ENCODE measurements around the gene DICER1.

Gene DICER1

GRCh38 chr14:95087619-95088018, 69.7 kb downstream of the DICER1 start:
- DNase-seq = no peak
- Histone ChIP-seq H3K27ac (no peak overlapping the region), H3K9me3 (no peaks in the 10 kb centered on the region), H3K4me1 (no peaks in the 10 kb centered on the region), H3K4me3 (no peak overlapping the region), H3K27me3 (no peaks in the 10 kb centered on the region), H3K36me3 (peaks cover 46 to 54% (median 48%) of the 10 kb centered on the region in 3 donors)
- TF ChIP-seq, protein P1, sequence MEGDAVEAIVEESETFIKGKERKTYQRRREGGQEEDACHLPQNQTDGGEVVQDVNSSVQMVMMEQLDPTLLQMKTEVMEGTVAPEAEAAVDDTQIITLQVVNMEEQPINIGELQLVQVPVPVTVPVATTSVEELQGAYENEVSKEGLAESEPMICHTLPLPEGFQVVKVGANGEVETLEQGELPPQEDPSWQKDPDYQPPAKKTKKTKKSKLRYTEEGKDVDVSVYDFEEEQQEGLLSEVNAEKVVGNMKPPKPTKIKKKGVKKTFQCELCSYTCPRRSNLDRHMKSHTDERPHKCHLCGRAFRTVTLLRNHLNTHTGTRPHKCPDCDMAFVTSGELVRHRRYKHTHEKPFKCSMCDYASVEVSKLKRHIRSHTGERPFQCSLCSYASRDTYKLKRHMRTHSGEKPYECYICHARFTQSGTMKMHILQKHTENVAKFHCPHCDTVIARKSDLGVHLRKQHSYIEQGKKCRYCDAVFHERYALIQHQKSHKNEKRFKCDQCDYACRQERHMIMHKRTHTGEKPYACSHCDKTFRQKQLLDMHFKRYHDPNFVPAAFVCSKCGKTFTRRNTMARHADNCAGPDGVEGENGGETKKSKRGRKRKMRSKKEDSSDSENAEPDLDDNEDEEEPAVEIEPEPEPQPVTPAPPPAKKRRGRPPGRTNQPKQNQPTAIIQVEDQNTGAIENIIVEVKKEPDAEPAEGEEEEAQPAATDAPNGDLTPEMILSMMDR (IDR thresholded peaks at IDR 0.05) = no peak
- intact Hi-C loops (cut with DNase I; ENCODE audit: low total_unique reads) = no loop called here

DNA sequence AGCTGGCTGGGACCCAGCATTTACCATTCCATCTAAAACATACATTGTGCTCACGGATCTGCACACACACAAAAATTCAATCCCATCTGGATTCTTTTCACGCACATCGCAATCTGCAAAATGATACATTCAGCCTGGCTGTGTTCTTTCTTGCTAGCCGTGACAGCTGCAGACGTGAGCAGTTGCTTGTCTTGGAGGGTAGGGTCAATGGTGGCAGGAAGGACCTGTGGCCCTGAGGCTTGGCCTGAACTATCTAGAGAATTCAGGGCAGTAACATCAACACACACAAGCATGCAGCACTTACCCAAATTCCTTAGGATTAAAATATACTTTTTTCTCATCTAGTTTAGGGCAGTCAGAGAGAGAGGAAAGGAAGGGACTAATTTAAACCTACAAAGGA, 72.0 kb downstream of the DICER1 start:
- intact Hi-C loops (cut with DNase I; ENCODE audit: low total_unique reads) = no loop called here
- Histone ChIP-seq H3K36me3 (peaks cover 34 to 46% (median 45%) of the 10 kb centered on the region in 3 donors), H3K4me1 (no peaks in the 10 kb centered on the region)

DNA sequence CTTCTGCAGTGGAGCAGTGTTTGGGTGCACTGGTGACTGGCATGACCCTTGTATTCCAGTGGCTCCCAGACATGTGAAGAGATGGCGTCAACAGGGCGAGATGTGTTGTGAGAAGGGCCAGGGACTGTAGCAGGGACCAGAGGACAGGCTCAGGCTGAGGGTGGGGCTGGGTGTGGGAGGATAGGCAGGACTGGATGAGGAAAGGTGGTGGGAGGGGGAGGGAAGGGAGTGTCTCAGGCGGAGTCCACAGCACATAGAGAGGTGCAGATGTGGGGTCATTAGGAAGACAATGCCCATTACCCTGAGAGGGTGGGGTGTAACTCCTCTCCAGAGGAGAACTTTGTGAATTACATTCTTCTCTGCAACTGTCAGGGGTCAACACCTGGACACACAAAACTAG, 78.5 kb downstream of the DICER1 start:
- H3K27me3 ChIP-seq = no peaks in the 10 kb centered on the region
- DNase-seq = no peak

More for the DNA sequence above, 72.0 kb downstream of the DICER1 start:
- TF ChIP-seq, protein P1 (IDR thresholded peaks at IDR 0.05) = no peak
- Histone ChIP-seq H3K27ac (no peak overlapping the region), H3K9me3 (no peaks in the 10 kb centered on the region), H3K27me3 (no peaks in the 10 kb centered on the region), H3K4me3 (no peak overlapping the region)
- DNase-seq = no peak

GRCh38 chr14:95077345-95077744, 80.0 kb downstream of the DICER1 start:
- intact Hi-C loops (cut with DNase I; ENCODE audit: low total_unique reads) = no loop called here
- Histone ChIP-seq H3K27me3 (no peaks in the 10 kb centered on the region), H3K4me1 (no peaks in the 10 kb centered on the region), H3K36me3 (no peaks in the 10 kb centered on the region), H3K9me3 (no peaks in the 10 kb centered on the region), H3K4me3 (no peak overlapping the region), H3K27ac (no peak overlapping the region)
- no peak for DNase-seq
- TF ChIP-seq, protein P1 (IDR thresholded peaks at IDR 0.05) = no peak

More for the DNA sequence above, 78.5 kb downstream of the DICER1 start:
- Histone ChIP-seq H3K27ac (no peak overlapping the region), H3K36me3 (no peaks in the 10 kb centered on the region), H3K4me3 (no peak overlapping the region), H3K4me1 (no peaks in the 10 kb centered on the region), H3K9me3 (no peaks in the 10 kb centered on the region)
- TF ChIP-seq, protein P1 (IDR thresholded peaks at IDR 0.05) = no peak
- intact Hi-C loops (cut with DNase I; ENCODE audit: low total_unique reads) = no loop called here

DNA sequence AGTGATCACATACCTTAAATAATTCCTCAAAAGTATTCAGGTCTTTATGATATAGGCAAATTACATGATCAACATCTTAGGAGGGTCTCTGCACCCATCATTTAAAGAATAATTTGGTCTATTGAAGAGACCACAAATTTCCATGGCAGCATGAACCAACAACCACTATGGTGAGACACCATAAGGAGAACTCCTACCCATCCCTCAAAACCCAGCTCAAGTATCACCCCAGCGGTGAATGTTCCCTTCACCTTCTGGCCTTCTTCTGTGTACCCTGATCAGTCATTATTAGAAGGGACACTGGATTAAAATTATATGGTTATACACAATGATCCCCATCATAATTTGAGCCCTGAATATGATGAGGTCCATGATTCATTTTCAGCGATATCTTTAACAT, 81.5 kb downstream of the DICER1 start:
- no peak overlapping the region for H3K27ac ChIP-seq
- no peak overlapping the region for H3K4me3 ChIP-seq
- intact Hi-C loops (cut with DNase I; ENCODE audit: low total_unique reads) = no loop called here
- peaks cover 0 to 5% of the 10 kb centered on the region in 2 donors for H3K27me3 ChIP-seq
- TF ChIP-seq, protein P1 (IDR thresholded peaks at IDR 0.05) = no peak
- H3K4me1 ChIP-seq = no peaks in the 10 kb centered on the region
- no peaks in the 10 kb centered on the region for H3K36me3 ChIP-seq
- no peaks in the 10 kb centered on the region for H3K9me3 ChIP-seq
- DNase-seq = no peak

- intact Hi-C loops (cut with DNase I; ENCODE audit: low total_unique reads) = no loop called here
Observed at GRCh38 chr14:95073947-95074346, 83.4 kb downstream of the DICER1 start.

More at GRCh38 chr14:95073947-95074346, 83.4 kb downstream of the DICER1 start:
- H3K4me1 ChIP-seq = no peaks in the 10 kb centered on the region
- H3K9me3 ChIP-seq = no peaks in the 10 kb centered on the region
- no peak for DNase-seq
- no peak overlapping the region for H3K4me3 ChIP-seq
- H3K27ac ChIP-seq = no peak overlapping the region
- TF ChIP-seq, protein P1 (IDR thresholded peaks at IDR 0.05) = no peak
- no peaks in the 10 kb centered on the region for H3K36me3 ChIP-seq
- H3K27me3 ChIP-seq = peaks cover 0 to 17% of the 10 kb centered on the region in 2 donors
